Keratinocyte (primary cell): Measurements from ENCODE around the gene ADGRA1. TPM values are rescaled to one million over a fixed set of nuclear protein-coding genes. Genes with fewer than 3 reads are reported as not detected.

ENCODE experiments used
- DNase-seq: peaks from one replicate; pipeline ENCODE4 v3.0.0-alpha.2; 2011; ENCODE audit warnings: low read depth, missing footprints, low spot score
- FAIRE-seq: peaks from 2 replicates; lab custom pipeline; 2011; peaks lifted over from hg19 to GRCh38; lab: Jason Lieb, UNC
- H2AFZ ChIP-seq: 2 replicates; pipeline ENCODE4 v1.6.0; 2012; ENCODE audit warnings: low read length, control low read depth, inconsistent platforms; ENCODE audit not compliant: control insufficient read depth
- H3K27ac ChIP-seq: 2 replicates; pipeline ENCODE4 v1.5.1; 2011; ENCODE audit warnings: low read length; ENCODE audit not compliant: control insufficient read depth, insufficient read depth
- H3K27me3 ChIP-seq: 3 replicates; pipeline ENCODE4 v1.6.0; 2011; ENCODE audit warnings: low read length; ENCODE audit not compliant: control insufficient read depth, insufficient read depth; ENCODE audit errors: extremely low read depth
- H3K36me3 ChIP-seq, 2 experiments: 2 replicates in 1 of 2; 3 replicates in 1 of 2; pipeline ENCODE4 v1.5.1; 2011; ENCODE audit warnings: low read length in 2 of 2, mild to moderate bottlenecking in 1 of 2; ENCODE audit not compliant: control insufficient read depth in 2 of 2, insufficient read depth in 2 of 2; ENCODE audit errors: extremely low read depth in 1 of 2
- H3K4me1 ChIP-seq: 3 replicates; pipeline ENCODE4 v1.5.1; 2011; ENCODE audit warnings: low read length; ENCODE audit not compliant: control insufficient read depth, insufficient read depth; ENCODE audit errors: extremely low read depth
- H3K4me2 ChIP-seq: 3 replicates; pipeline ENCODE4 v1.6.0; 2011; ENCODE audit warnings: low read depth, low read length; ENCODE audit not compliant: control insufficient read depth, insufficient read depth; ENCODE audit errors: extremely low read depth
- H3K4me3 ChIP-seq, 3 experiments: fragments of 200-600 bp in 1 of 3; sonication (generic) in 1 of 3; 2 replicates in 2 of 3; 3 replicates in 1 of 3; pipeline ENCODE4 v1.5.1; 2011 to 2016; ENCODE audit warnings: low read length in 3 of 3, mild to moderate bottlenecking in 3 of 3, control low read depth in 2 of 3, inconsistent platforms in 1 of 3, low read depth in 1 of 3, mixed read lengths in 1 of 3, mixed run types in 1 of 3, moderate library complexity in 1 of 3; ENCODE audit not compliant: control insufficient read depth in 2 of 3, insufficient read depth in 2 of 3; ENCODE audit errors: extremely low read depth in 1 of 3
- H3K79me2 ChIP-seq: 2 replicates; pipeline ENCODE4 v1.6.0; 2012; ENCODE audit warnings: low read length; ENCODE audit not compliant: control insufficient read depth, insufficient read depth
- H3K9ac ChIP-seq: 3 replicates; pipeline ENCODE4 v1.6.0; 2011; ENCODE audit warnings: low read length; ENCODE audit not compliant: control insufficient read depth, insufficient read depth; ENCODE audit errors: extremely low read depth
- H3K9me1 ChIP-seq: 3 replicates; pipeline ENCODE4 v1.6.0; 2011; ENCODE audit warnings: low read length; ENCODE audit not compliant: control insufficient read depth, insufficient read depth; ENCODE audit errors: extremely low read depth
- H3K9me3 ChIP-seq: 2 replicates; pipeline ENCODE4 v1.5.1; 2012; ENCODE audit warnings: low read depth, low read length; ENCODE audit not compliant: control insufficient read depth
- H4K20me1 ChIP-seq: 3 replicates; pipeline ENCODE4 v1.6.0; 2011; ENCODE audit warnings: low read length; ENCODE audit not compliant: control insufficient read depth, insufficient read depth; ENCODE audit errors: extremely low read depth
- CTCF ChIP-seq, 3 experiments: IDR thresholded peaks in 1 of 3; conservative IDR thresholded peaks in 1 of 3; optimal IDR thresholded peaks in 1 of 3; 2 replicates in 2 of 3; 3 replicates in 1 of 3; pipeline versions ENCODE3 to v1.5.1; 2011; ENCODE audit warnings: low read length in 3 of 3, mild to moderate bottlenecking in 3 of 3, moderate library complexity in 2 of 3, control low read depth in 1 of 3, inconsistent platforms in 1 of 3; ENCODE audit not compliant: insufficient read depth in 2 of 3; ENCODE audit errors: extremely low read depth in 1 of 3
- EZH2 ChIP-seq: IDR thresholded peaks from one replicate; pipeline ENCODE4 v1.6.1; 2012; ENCODE audit warnings: inconsistent platforms, mild to moderate bottlenecking, low read length, moderate library complexity
- dilution Hi-C: fragments of 300-500 bp; cut with MboI; formaldehyde crosslinking; loops from one replicate; pipeline ENCODE4 v1.7.0; 2020; ENCODE audit warnings: low sequenced_read_pairs; ENCODE audit not compliant: extremely low pct_ligation_motif_present
- polyA plus RNA-seq, 5 experiments: library from polyadenylated mRNA; depleted of rRNA in 3 of 5; stranded (reverse) in 3 of 5; stranded (forward) in 1 of 5; unstranded in 1 of 5; fragments of >200 nt; gene quantifications; 1 replicate in 1 of 5; 2 replicates in 3 of 5; 3 replicates in 1 of 5; pipeline versions ENCODE4 v1.2.1 to v1.2.3, GENCODE V29; 2011 to 2012; ENCODE audit warnings: missing spikeins in 2 of 5, low read depth in 1 of 5, low replicate concordance in 1 of 5

Gene ADGRA1
- polyA plus RNA-seq, 1 donor (not counting 4 experiments of a cell fraction or from before 2014, with no cell fraction given) = not detected

GRCh38 chr10:133140417-133141143 is 52.9 kb downstream of the ADGRA1 start:
- Histone ChIP-seq H3K36me3 (no peaks in the 10 kb centered on the region), H3K4me2 (no peak overlapping the region), H4K20me1 (no peaks in the 10 kb centered on the region), H3K27ac (no peak overlapping the region), H3K4me3 (no peak overlapping the region), H2AFZ (no peak overlapping the region), H3K9me1 (no peaks in the 10 kb centered on the region), H3K9me3 (no peaks in the 10 kb centered on the region), H3K9ac (no peak overlapping the region), H3K4me1 (no peaks in the 10 kb centered on the region), H3K79me2 (no peaks in the 10 kb centered on the region), H3K27me3 (no peaks in the 10 kb centered on the region)
- dilution Hi-C loops = no loop called here
- TF ChIP-seq EZH2 = no peak
- TF ChIP-seq CTCF (optimal IDR thresholded peaks at IDR 0.05 in 1 of 3, IDR thresholded peaks at IDR 0.05 in 1 of 3, conservative IDR thresholded peaks at IDR 0.05 in 1 of 3; ENCODE audit: extremely low read depth in 1 of 3, insufficient read depth in 2 of 3, low read length in 3 of 3) = no peak
- FAIRE-seq = no peak
- no peak for DNase-seq

- TF ChIP-seq CTCF (optimal IDR thresholded peaks at IDR 0.05 in 1 of 3, IDR thresholded peaks at IDR 0.05 in 1 of 3, conservative IDR thresholded peaks at IDR 0.05 in 1 of 3; ENCODE audit: extremely low read depth in 1 of 3, insufficient read depth in 2 of 3, low read length in 3 of 3) (no peak), EZH2 (no peak)
- H3K4me3 ChIP-seq = no peak overlapping the region
- no peaks in the 10 kb centered on the region for H3K9me3 ChIP-seq
- no peaks in the 10 kb centered on the region for H3K27me3 ChIP-seq
- FAIRE-seq (no peak), DNase-seq (no peak)
- H3K36me3 ChIP-seq = no peaks in the 10 kb centered on the region
- H3K4me1 ChIP-seq = no peaks in the 10 kb centered on the region
- H2AFZ ChIP-seq = no peak overlapping the region
- no peak overlapping the region for H3K9ac ChIP-seq
- dilution Hi-C loops = no loop called here
- H3K9me1 ChIP-seq = no peaks in the 10 kb centered on the region
- no peak overlapping the region for H3K4me2 ChIP-seq
- no peaks in the 10 kb centered on the region for H3K79me2 ChIP-seq
- no peak overlapping the region for H3K27ac ChIP-seq
- no peaks in the 10 kb centered on the region for H4K20me1 ChIP-seq
Measured at GRCh38 chr10:133141144-133141957, 53.6 kb downstream of the ADGRA1 start.
